Osteocyte (in vitro differentiated cells): ENCODE measurements around the gene GARNL3. TPM values are rescaled to one million over a fixed set of nuclear protein-coding genes. Genes with fewer than 3 reads are reported as not detected.

ENCODE experiments used
- DNase-seq: peaks from one replicate; pipeline ENCODE4 v3.0.0; 2021; ENCODE audit warnings: mixed read lengths; ENCODE audit not compliant: unreplicated experiment; ENCODE audit errors: extremely low spot score
- H3K27ac Mint-ChIP-seq: one replicate; pipeline ENCODE4 v1.8.0; 2021; ENCODE audit warnings: mild to moderate bottlenecking, mixed read lengths; ENCODE audit not compliant: unreplicated experiment
- H3K27me3 Mint-ChIP-seq: one replicate; pipeline ENCODE4 v1.8.0; 2021; ENCODE audit warnings: mixed read lengths; ENCODE audit not compliant: unreplicated experiment
- H3K36me3 Mint-ChIP-seq: one replicate; pipeline ENCODE4 v1.8.0; 2021; ENCODE audit warnings: mixed read lengths; ENCODE audit not compliant: unreplicated experiment
- H3K4me1 Mint-ChIP-seq: one replicate; pipeline ENCODE4 v1.8.0; 2021; ENCODE audit warnings: mixed read lengths; ENCODE audit not compliant: unreplicated experiment
- H3K4me3 Mint-ChIP-seq: one replicate; pipeline ENCODE4 v1.8.0; 2021; ENCODE audit warnings: mild to moderate bottlenecking, moderate library complexity, mixed read lengths; ENCODE audit not compliant: unreplicated experiment
- H3K9me3 Mint-ChIP-seq: one replicate; pipeline ENCODE4 v1.8.0; 2021; ENCODE audit warnings: mixed read lengths; ENCODE audit not compliant: unreplicated experiment
- CTCF ChIP-seq: fragments of 200-600 bp; sonication (generic); IDR thresholded peaks from 2 replicates; pipeline ENCODE4 v1.5.0; 2021; ENCODE audit warnings: antibody characterized with exemption, mild to moderate bottlenecking, moderate library complexity
- total RNA-seq: library from RNA; stranded (reverse); gene quantifications from 2 replicates; pipeline ENCODE4 v1.2.1, GENCODE V29; 2021

Gene GARNL3
- total RNA-seq, 1 donor from 2014 or later = 6.0 TPM

DNA sequence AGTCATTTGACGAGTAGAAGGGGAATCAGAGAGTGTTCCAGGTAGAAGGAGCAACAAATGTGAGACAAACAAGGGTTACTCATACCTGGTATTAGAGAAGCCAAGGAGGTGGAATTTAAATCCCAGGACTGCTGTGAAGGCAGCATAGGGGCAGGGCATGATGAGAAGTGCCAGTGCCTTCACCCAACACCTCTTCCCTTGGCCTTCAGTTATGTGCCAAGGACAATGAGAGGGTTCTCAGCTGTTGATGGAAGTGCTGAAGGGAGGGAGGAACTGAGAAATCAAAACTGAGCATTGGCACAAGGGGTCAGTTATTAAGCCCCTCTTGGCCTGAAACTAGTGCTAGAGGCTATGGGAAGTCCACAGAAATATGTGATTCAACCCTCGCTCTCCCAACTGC is 50.3 kb downstream of the GARNL3 start:
- Mint-ChIP-seq H3K9me3 (no peaks in the 10 kb centered on the region), H3K36me3 (peaks cover 11% of the 10 kb centered on the region), H3K4me3 (no peak overlapping the region), H3K27ac (no peak overlapping the region), H3K27me3 (no peaks in the 10 kb centered on the region), H3K4me1 (peaks cover 14% of the 10 kb centered on the region)
- DNase-seq = no peak
- no peak for TF ChIP-seq CTCF

DNA sequence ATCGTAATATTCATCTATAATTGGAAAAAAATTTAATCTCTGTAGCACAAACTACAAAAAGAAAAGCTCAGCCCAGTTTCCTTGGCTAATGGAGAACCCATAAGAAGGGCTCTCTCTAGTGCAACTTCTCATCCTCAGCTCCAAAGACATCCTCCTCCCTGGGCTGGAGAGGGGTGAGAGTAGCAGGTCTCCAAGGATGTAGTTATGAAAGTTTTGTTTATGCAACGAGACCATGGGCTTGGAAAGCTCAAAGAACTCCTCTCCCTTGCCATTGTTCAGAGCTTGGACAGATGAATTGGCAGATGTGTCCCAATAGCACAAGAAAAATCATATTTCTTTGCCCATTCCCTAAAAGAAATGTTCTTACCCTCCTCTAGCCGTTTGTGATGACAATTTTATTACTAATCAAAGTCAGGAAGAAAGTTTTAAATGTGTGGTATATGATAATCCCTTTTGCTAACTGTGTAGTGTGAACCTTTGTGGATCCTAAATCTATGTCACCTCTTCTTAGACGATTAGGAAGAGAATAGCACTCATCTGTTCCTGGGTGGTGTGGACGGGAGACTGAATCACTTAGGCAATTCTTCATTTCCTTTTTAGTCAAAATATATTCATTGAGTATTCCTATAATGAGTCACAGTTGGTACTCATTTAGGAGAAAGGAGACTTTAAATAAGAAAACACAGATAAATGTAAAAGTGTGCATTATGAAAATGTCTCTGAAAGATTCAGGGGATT is 52.2 kb downstream of the GARNL3 start:
- Mint-ChIP-seq H3K36me3 (peaks cover 14% of the 10 kb centered on the region), H3K9me3 (no peaks in the 10 kb centered on the region), H3K4me1 (peaks cover 5% of the 10 kb centered on the region), H3K4me3 (no peak overlapping the region), H3K27me3 (no peaks in the 10 kb centered on the region), H3K27ac (no peak overlapping the region)
- DNase-seq = no peak
- TF ChIP-seq CTCF = no peak

DNA sequence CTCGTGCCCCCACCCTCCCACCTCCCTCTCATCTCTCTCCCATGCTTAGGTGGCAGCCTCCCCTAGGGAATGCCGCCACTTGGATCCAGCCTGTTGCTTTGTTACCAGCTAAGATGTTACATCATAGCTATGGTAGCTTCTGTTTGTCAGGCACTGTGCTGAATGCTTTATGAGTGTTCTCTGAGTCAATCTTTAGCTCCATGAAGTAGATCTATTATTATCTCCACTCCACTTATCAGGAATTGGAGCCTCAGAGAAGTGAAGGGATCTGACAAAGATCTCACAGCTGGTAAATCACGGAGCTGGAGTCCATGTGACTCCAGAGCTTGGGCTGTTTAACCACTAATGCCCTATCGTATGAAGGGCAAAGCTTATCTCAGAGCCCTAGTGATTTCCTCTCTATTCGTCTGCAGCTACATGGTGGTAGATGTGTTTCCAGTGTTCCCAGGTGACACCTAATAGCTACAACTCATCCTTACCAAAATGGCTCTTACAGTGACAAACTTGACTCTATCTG is 54.1 kb downstream of the GARNL3 start:
- no peaks in the 10 kb centered on the region for H3K9me3 Mint-ChIP-seq
- H3K27me3 Mint-ChIP-seq = no peaks in the 10 kb centered on the region
- no peak overlapping the region for H3K27ac Mint-ChIP-seq
- peaks cover 4% of the 10 kb centered on the region for H3K4me1 Mint-ChIP-seq
- no peak overlapping the region for H3K4me3 Mint-ChIP-seq
- DNase-seq = no peak
- TF ChIP-seq CTCF = no peak
- peaks cover 13% of the 10 kb centered on the region for H3K36me3 Mint-ChIP-seq

GRCh38 chr9:127319366-127320114 is 55.0 kb downstream of the GARNL3 start:
- no peak for DNase-seq
- TF ChIP-seq CTCF = no peak

GRCh38 chr9:127320115-127320378 is 55.5 kb downstream of the GARNL3 start:
- H3K27me3 Mint-ChIP-seq = no peaks in the 10 kb centered on the region
- no peaks in the 10 kb centered on the region for H3K9me3 Mint-ChIP-seq
- DNase-seq = no peak
- no peak overlapping the region for H3K4me3 Mint-ChIP-seq
- H3K4me1 Mint-ChIP-seq = peaks cover 4% of the 10 kb centered on the region
- peaks cover 9% of the 10 kb centered on the region for H3K36me3 Mint-ChIP-seq
- no peak for TF ChIP-seq CTCF
- H3K27ac Mint-ChIP-seq = no peak overlapping the region

More at GRCh38 chr9:127319366-127320114, 55.0 kb downstream of the GARNL3 start:
- H3K9me3 Mint-ChIP-seq = no peaks in the 10 kb centered on the region
- H3K36me3 Mint-ChIP-seq = peaks cover 12% of the 10 kb centered on the region
- H3K4me1 Mint-ChIP-seq = peaks cover 4% of the 10 kb centered on the region
- no peaks in the 10 kb centered on the region for H3K27me3 Mint-ChIP-seq
- no peak overlapping the region for H3K27ac Mint-ChIP-seq
- no peak overlapping the region for H3K4me3 Mint-ChIP-seq
